Tibial nerve (tissue), 3 donors: ENCODE data around the gene IL17C.

Experiments
- POLR2A ChIP-seq, 2 donors: fragments of 450-650 bp; IDR thresholded peaks; one replicate each; pipeline ENCODE4 v1.6.1; 2017; ENCODE audit warnings: antibody characterized with exemption in 2 of 2, mild to moderate bottlenecking in 2 of 2, moderate library complexity in 2 of 2
- TF ChIP-seq, protein P1 (sequence below), 5 experiments: fragments of 200-600 bp in 3 of 5; fragments of 450-650 bp in 2 of 5; sonication (generic) in 3 of 5; IDR thresholded peaks; one replicate each; pipeline ENCODE4 v1.5.1; 2016 to 2019; ENCODE audit warnings: antibody characterized with exemption in 5 of 5, mild to moderate bottlenecking in 3 of 5, moderate library complexity in 2 of 5

DNA sequence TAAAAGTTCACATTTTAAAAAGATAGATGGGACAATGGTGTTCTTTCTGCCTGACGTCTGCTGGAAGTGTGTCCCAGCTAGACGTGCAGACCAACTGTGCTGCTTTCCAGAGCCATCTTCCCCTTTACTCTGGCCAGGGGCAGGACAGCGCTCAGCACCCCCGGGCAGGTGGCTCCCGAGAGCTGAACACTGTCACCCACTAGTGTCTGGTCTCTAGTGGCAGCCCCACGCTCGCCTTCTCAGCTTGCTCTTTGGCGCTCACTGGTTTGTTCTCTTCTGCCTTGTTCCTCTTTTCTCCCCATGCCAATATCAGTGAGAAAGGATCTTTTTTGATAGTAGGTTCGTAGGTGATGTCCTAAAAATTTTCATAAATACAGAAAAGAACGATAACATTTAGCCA lies 42.5 kb upstream of the IL17C start:
- TF ChIP-seq, protein P1, sequence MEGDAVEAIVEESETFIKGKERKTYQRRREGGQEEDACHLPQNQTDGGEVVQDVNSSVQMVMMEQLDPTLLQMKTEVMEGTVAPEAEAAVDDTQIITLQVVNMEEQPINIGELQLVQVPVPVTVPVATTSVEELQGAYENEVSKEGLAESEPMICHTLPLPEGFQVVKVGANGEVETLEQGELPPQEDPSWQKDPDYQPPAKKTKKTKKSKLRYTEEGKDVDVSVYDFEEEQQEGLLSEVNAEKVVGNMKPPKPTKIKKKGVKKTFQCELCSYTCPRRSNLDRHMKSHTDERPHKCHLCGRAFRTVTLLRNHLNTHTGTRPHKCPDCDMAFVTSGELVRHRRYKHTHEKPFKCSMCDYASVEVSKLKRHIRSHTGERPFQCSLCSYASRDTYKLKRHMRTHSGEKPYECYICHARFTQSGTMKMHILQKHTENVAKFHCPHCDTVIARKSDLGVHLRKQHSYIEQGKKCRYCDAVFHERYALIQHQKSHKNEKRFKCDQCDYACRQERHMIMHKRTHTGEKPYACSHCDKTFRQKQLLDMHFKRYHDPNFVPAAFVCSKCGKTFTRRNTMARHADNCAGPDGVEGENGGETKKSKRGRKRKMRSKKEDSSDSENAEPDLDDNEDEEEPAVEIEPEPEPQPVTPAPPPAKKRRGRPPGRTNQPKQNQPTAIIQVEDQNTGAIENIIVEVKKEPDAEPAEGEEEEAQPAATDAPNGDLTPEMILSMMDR (IDR thresholded peaks at IDR 0.05): no peak
- TF ChIP-seq POLR2A (IDR thresholded peaks at IDR 0.05): no peak
